ENCODE results near the gene CLDN24. TPM values are rescaled to one million over a fixed set of nuclear protein-coding genes. Genes with fewer than 3 reads are reported as not detected.

Gene CLDN24
- total and polyA plus RNA-seq, 2 experiments from 2014 or later: 0.94 TPM; not detected in 1

- Histone ChIP-seq H3K9me3 (ENCODE audit: low read depth) (no peaks in the 10 kb centered on the region), H3K4me3 (no peak overlapping the region), H3K4me2 (no peak overlapping the region), H4K20me1 (ENCODE audit: insufficient read depth, poor library complexity, severe bottlenecking) (no peaks in the 10 kb centered on the region), H3K27me3 (no peaks in the 10 kb centered on the region), H3K27ac (no peak overlapping the region), H2AFZ (no peak overlapping the region), H3K4me1 (ENCODE audit: insufficient read depth) (no peaks in the 10 kb centered on the region), H3K9me2 (replicated peaks; ENCODE audit: insufficient read depth) (no peaks in the 10 kb centered on the region), H3K36me3 (replicated peaks; ENCODE audit: insufficient read depth, low read depth) (no peaks in the 10 kb centered on the region), H3K79me2 (no peaks in the 10 kb centered on the region)
- no peak for DNase-seq (ENCODE audit: low spot score)
- 87% methylated on average over 4 of the region's 4 CpGs for WGBS (ENCODE audit: low lambda C conversion rate, missing lambda C conversion rate)
- TF ChIP-seq EZH2 (IDR thresholded peaks at IDR 0.05; ENCODE audit: borderline replicate concordance) (no peak), CTCF (IDR thresholded peaks at IDR 0.05; ENCODE audit: poor library complexity) (no peak), EZH2phosphoT487 (IDR thresholded peaks at IDR 0.05; ENCODE audit: low read depth, severe bottlenecking, unreplicated experiment) (no peak)
These were observed 18.9 kb downstream of the CLDN24 start for GRCh38 chr4:183303301-183303700.

GRCh38 chr4:183300655-183301054, 21.6 kb downstream of the CLDN24 start:
- Histone ChIP-seq H3K9me3 (ENCODE audit: low read depth) (no peaks in the 10 kb centered on the region), H3K79me2 (no peaks in the 10 kb centered on the region), H3K4me3 (no peak overlapping the region), H3K36me3 (replicated peaks; ENCODE audit: insufficient read depth, low read depth) (no peaks in the 10 kb centered on the region), H3K27me3 (no peaks in the 10 kb centered on the region), H3K9me2 (replicated peaks; ENCODE audit: insufficient read depth) (no peaks in the 10 kb centered on the region), H2AFZ (no peak overlapping the region), H3K4me1 (ENCODE audit: insufficient read depth) (no peaks in the 10 kb centered on the region), H4K20me1 (ENCODE audit: insufficient read depth, poor library complexity, severe bottlenecking) (no peaks in the 10 kb centered on the region), H3K27ac (no peak overlapping the region), H3K4me2 (no peak overlapping the region)
- TF ChIP-seq CTCF (IDR thresholded peaks at IDR 0.05; ENCODE audit: poor library complexity) (no peak), EZH2 (IDR thresholded peaks at IDR 0.05; ENCODE audit: borderline replicate concordance) (no peak), EZH2phosphoT487 (IDR thresholded peaks at IDR 0.05; ENCODE audit: low read depth, severe bottlenecking, unreplicated experiment) (no peak)
- DNase-seq (ENCODE audit: low spot score): no peak
- WGBS (ENCODE audit: low lambda C conversion rate, missing lambda C conversion rate): 82% methylated on average over 5 of the region's 5 CpGs

GRCh38 chr4:183300070-183300469, 22.2 kb downstream of the CLDN24 start:
- H3K27ac ChIP-seq: no peak overlapping the region
- no peak overlapping the region for H3K4me2 ChIP-seq
- peak; percentile 18 for DNase-seq (ENCODE audit: low spot score)
- no peaks in the 10 kb centered on the region for H3K4me1 ChIP-seq (ENCODE audit: insufficient read depth)
- 65% methylated on average over 6 of the region's 6 CpGs for WGBS (ENCODE audit: low lambda C conversion rate, missing lambda C conversion rate)
- H3K4me3 ChIP-seq: no peak overlapping the region
- no peak for TF ChIP-seq EZH2phosphoT487 (IDR thresholded peaks at IDR 0.05; ENCODE audit: low read depth, severe bottlenecking, unreplicated experiment)
- no peak for TF ChIP-seq CTCF (IDR thresholded peaks at IDR 0.05; ENCODE audit: poor library complexity)
- no peak for TF ChIP-seq EZH2 (IDR thresholded peaks at IDR 0.05; ENCODE audit: borderline replicate concordance)
- H3K36me3 ChIP-seq (replicated peaks; ENCODE audit: insufficient read depth, low read depth): no peaks in the 10 kb centered on the region
- H3K27me3 ChIP-seq: no peaks in the 10 kb centered on the region
- H3K79me2 ChIP-seq: no peaks in the 10 kb centered on the region
- no peaks in the 10 kb centered on the region for H4K20me1 ChIP-seq (ENCODE audit: insufficient read depth, poor library complexity, severe bottlenecking)
- H3K9me2 ChIP-seq (replicated peaks; ENCODE audit: insufficient read depth): no peaks in the 10 kb centered on the region
- no peak overlapping the region for H2AFZ ChIP-seq
- no peaks in the 10 kb centered on the region for H3K9me3 ChIP-seq (ENCODE audit: low read depth)

- H3K27me3 ChIP-seq: no peaks in the 10 kb centered on the region
- H3K9me2 ChIP-seq (replicated peaks; ENCODE audit: insufficient read depth): no peaks in the 10 kb centered on the region
- no peak for DNase-seq (ENCODE audit: low spot score)
- no peaks in the 10 kb centered on the region for H4K20me1 ChIP-seq (ENCODE audit: insufficient read depth, poor library complexity, severe bottlenecking)
- no peaks in the 10 kb centered on the region for H3K79me2 ChIP-seq
- no peak overlapping the region for H3K4me2 ChIP-seq
- H3K4me3 ChIP-seq: no peak overlapping the region
- TF ChIP-seq EZH2phosphoT487 (IDR thresholded peaks at IDR 0.05; ENCODE audit: low read depth, severe bottlenecking, unreplicated experiment) (no peak), CTCF (IDR thresholded peaks at IDR 0.05; ENCODE audit: poor library complexity) (no peak)
- H3K27ac ChIP-seq: no peak overlapping the region
- WGBS (ENCODE audit: low lambda C conversion rate, missing lambda C conversion rate): 100% methylated on average over 2 of the region's 2 CpGs
- H3K9me3 ChIP-seq (ENCODE audit: low read depth): no peaks in the 10 kb centered on the region
- no peak overlapping the region for H2AFZ ChIP-seq
- H3K36me3 ChIP-seq (replicated peaks; ENCODE audit: insufficient read depth, low read depth): no peaks in the 10 kb centered on the region
- H3K4me1 ChIP-seq (ENCODE audit: insufficient read depth): no peaks in the 10 kb centered on the region
These were observed 22.8 kb downstream of the CLDN24 start for GRCh38 chr4:183299464-183299863.
